PC-3 (cell line): Measurements from ENCODE around the gene GDI2.

ENCODE experiments used
- CTCF ChIP-seq: fragments of 300-600 bp; sonication (generic); conservative IDR thresholded peaks from 2 replicates; pipeline ENCODE4 v1.5.1; 2017; ENCODE audit warnings: antibody characterized with exemption, low read depth, mild to moderate bottlenecking, low read length
- EZH2 ChIP-seq: fragments of 300-600 bp; sonication (generic); IDR thresholded peaks from one replicate; pipeline ENCODE4 v1.6.1; 2017; ENCODE audit warnings: antibody characterized with exemption, mild to moderate bottlenecking, low read length; ENCODE audit not compliant: unreplicated experiment

GRCh38 chr10:5764422-5765297, 48.6 kb downstream of the GDI2 start:
- TF ChIP-seq EZH2 (no peak), CTCF (peak; percentile 29)
